K562 (cell line): ENCODE data around the gene CLIC1. TPM values are rescaled to one million over a fixed set of nuclear protein-coding genes. Genes with fewer than 3 reads are reported as not detected.

Experiments used
- ATAC-seq: fragments of 200-7000 bp; cut with Tn5 transposase; 3 replicates; pipeline ENCODE4 v1.9.1; 2020; ENCODE audit warnings: moderate library complexity
- BruUV-seq: library from RNA; stranded (reverse); fragments of 400-500 nt; replicated peaks from 2 replicates; lab custom pipeline; 2021; lab: Mats Ljungman, UMichigan
- CTCF ChIA-PET: fragments of 300-600 bp; formaldehyde crosslinking; extraction: SDS; loops from one replicate; lab custom pipeline; 2021; ENCODE audit warnings: low intra/inter-chr PET ratio; lab: Yijun Ruan, JAX
- POLR2A ChIA-PET: fragments of 300-600, 350-650 bp; sonication (Branson Sonifier 250); formaldehyde crosslinking; extraction: SDS; loops from one replicate; lab custom pipeline; 2021; ENCODE audit warnings: antibody characterized with exemption, inconsistent platforms; lab: Yijun Ruan, JAX
- DNase-seq, 4 experiments: peaks; one replicate each; pipeline versions ENCODE4 v3.0.0 to v3.0.0-alpha.2; 2011 to 2018; ENCODE audit warnings: low spot score in 3 of 4, mixed read lengths in 3 of 4; ENCODE audit errors: extremely low read depth in 1 of 4
- FAIRE-seq: peaks from 2 replicates; lab custom pipeline; 2011; peaks lifted over from hg19 to GRCh38; lab: Jason Lieb, UNC
- H2AFZ ChIP-seq: 2 replicates; pipeline ENCODE4 v1.6.0; 2011; ENCODE audit warnings: low read depth, low read length, control low read depth, inconsistent platforms
- H3K27ac ChIP-seq: fragments of 200-600 bp; 3 replicates; pipeline ENCODE4 v1.8.0; 2011; ENCODE audit warnings: low read depth, mild to moderate bottlenecking, control low read depth, inconsistent platforms, low read length, moderate library complexity, mixed read lengths; ENCODE audit errors: extremely low read depth
- H3K27me3 ChIP-seq, 2 experiments: fragments of 300-600 bp in 1 of 2; 2 replicates in 1 of 2; 3 replicates in 1 of 2; pipeline versions ENCODE4 v1.6.0 to v1.8.0; 2011; ENCODE audit warnings: inconsistent platforms in 2 of 2, low read length in 2 of 2, mild to moderate bottlenecking in 1 of 2, mixed read lengths in 1 of 2, moderate library complexity in 1 of 2; ENCODE audit not compliant: control insufficient read depth in 2 of 2, insufficient read depth in 2 of 2
- H3K36me3 ChIP-seq: fragments of 300-600 bp; 3 replicates; pipeline ENCODE4 v1.8.0; 2011; ENCODE audit warnings: mild to moderate bottlenecking, low read length, inconsistent platforms; ENCODE audit not compliant: control insufficient read depth, insufficient read depth
- H3K4me1 ChIP-seq, 2 experiments: fragments of 200-600 bp in 1 of 2; replicated peaks in 1 of 2; 2 replicates in 1 of 2; 3 replicates in 1 of 2; pipeline versions ENCODE4 v1.5.1 to v1.8.0; 2011; ENCODE audit warnings: inconsistent platforms in 2 of 2, low read length in 2 of 2, mild to moderate bottlenecking in 1 of 2, mixed read lengths in 1 of 2, moderate library complexity in 1 of 2; ENCODE audit not compliant: control insufficient read depth in 2 of 2, insufficient read depth in 2 of 2
- H3K4me2 ChIP-seq: 2 replicates; pipeline ENCODE4 v1.6.1; 2011; ENCODE audit warnings: low read length, control low read depth, inconsistent platforms, mixed read lengths; ENCODE audit not compliant: insufficient read depth
- H3K4me3 ChIP-seq: fragments of 200-600 bp; sonication (generic), shearing (Covaris generic); 2 replicates; pipeline ENCODE4 v1.5.1; 2016; ENCODE audit warnings: control low read depth, inconsistent platforms
- H3K79me2 ChIP-seq: fragments of 200-600 bp; 3 replicates; pipeline ENCODE4 v1.8.0; 2011; ENCODE audit warnings: low read length, inconsistent platforms; ENCODE audit not compliant: control insufficient read depth, insufficient read depth
- H3K9ac ChIP-seq, 2 experiments: 2 replicates each; pipeline versions ENCODE4 v1.6.0 to v1.6.1; 2011; ENCODE audit warnings: low read depth in 2 of 2, low read length in 2 of 2, control low read depth in 1 of 2, inconsistent platforms in 1 of 2, mild to moderate bottlenecking in 1 of 2, mixed read lengths in 1 of 2; ENCODE audit not compliant: insufficient read depth in 1 of 2
- H3K9me1 ChIP-seq: one replicate; pipeline ENCODE4 v1.6.0; 2011; ENCODE audit warnings: inconsistent platforms, mild to moderate bottlenecking, low read length, moderate library complexity; ENCODE audit not compliant: control insufficient read depth, insufficient read depth
- H3K9me3 ChIP-seq: replicated peaks from 2 replicates; pipeline ENCODE4 v1.5.1; 2011; ENCODE audit warnings: low read depth, low read length, inconsistent platforms; ENCODE audit not compliant: control insufficient read depth, insufficient read depth
- H4K20me1 ChIP-seq: replicated peaks from 2 replicates; pipeline ENCODE4 v1.6.1; 2011; ENCODE audit warnings: low read length, inconsistent platforms, mixed read lengths; ENCODE audit not compliant: control insufficient read depth, insufficient read depth
- BMI1 ChIP-seq: fragments of 150-350 bp; IDR thresholded peaks from 2 replicates; pipeline ENCODE4 v1.6.1; 2014; ENCODE audit warnings: low read length
- CCAR2 ChIP-seq: fragments of 200-400 bp; formaldehyde crosslinking; IDR thresholded peaks from 2 replicates; pipeline ENCODE4 v1.6.1; 2017; ENCODE audit warnings: mild to moderate bottlenecking, low read depth, low read length
- CREB1 ChIP-seq, 2 experiments: sonication (generic) in 1 of 2; formaldehyde crosslinking in 1 of 2; IDR thresholded peaks; 2 replicates each; pipeline versions ENCODE4 v1.6.1 to v1.8.0; 2012 to 2022; ENCODE audit warnings: inconsistent platforms in 1 of 2, mild to moderate bottlenecking in 1 of 2, missing genetic modification reagents in 1 of 2, moderate library complexity in 1 of 2
- DDX20 ChIP-seq: fragments of 450-650 bp; IDR thresholded peaks from 2 replicates; pipeline ENCODE4 v1.6.1; 2016; ENCODE audit warnings: missing genetic modification characterization, low read depth, mild to moderate bottlenecking, missing compliant biosample characterization, moderate library complexity
- ELF1 ChIP-seq: fragments of 200-800 bp; sonication (Bioruptor generic); IDR thresholded peaks from 2 replicates; pipeline ENCODE4 v1.6.1; 2016; ENCODE audit warnings: missing genetic modification characterization, missing compliant biosample characterization
- FOXA3 ChIP-seq, 2 experiments: fragments of 450-650 bp in 1 of 2; sonication (generic) in 1 of 2; formaldehyde crosslinking; IDR thresholded peaks in 1 of 2; conservative IDR thresholded peaks in 1 of 2; 2 replicates each; pipeline versions ENCODE4 v1.4.0 to v1.8.0; 2020 to 2022; ENCODE audit warnings: mild to moderate bottlenecking in 2 of 2, missing genetic modification reagents in 1 of 2
- HDAC6 ChIP-seq: IDR thresholded peaks from 2 replicates; pipeline ENCODE4 v1.6.1; 2012; ENCODE audit warnings: low read depth, mild to moderate bottlenecking, control low read depth, inconsistent platforms, low read length, moderate library complexity
- JUN ChIP-seq, 2 experiments: sonication (generic) in 1 of 2; formaldehyde crosslinking in 1 of 2; IDR thresholded peaks; 2 replicates each; pipeline versions ENCODE4 v1.6.1 to v1.8.0; 2012 to 2022; ENCODE audit warnings: borderline replicate concordance in 2 of 2, mild to moderate bottlenecking in 2 of 2, improper control_type of control experiment in 1 of 2, low read depth in 1 of 2, low read length in 1 of 2, missing genetic modification reagents in 1 of 2
- KLF1 ChIP-seq: fragments of 450-650 bp; IDR thresholded peaks from 2 replicates; pipeline ENCODE4 v1.6.1; 2016; ENCODE audit warnings: missing genetic modification characterization, missing compliant biosample characterization
- MAZ ChIP-seq, 2 experiments: fragments of 450-650 bp in 1 of 2; sonication (generic) in 1 of 2; formaldehyde crosslinking; IDR thresholded peaks in 1 of 2; conservative IDR thresholded peaks in 1 of 2; 2 replicates each; pipeline versions ENCODE4 v1.4.0 to v1.5.0; 2020; ENCODE audit warnings: mild to moderate bottlenecking in 1 of 2, missing genetic modification reagents in 1 of 2
- NCOA6 ChIP-seq: fragments of 450-650 bp; IDR thresholded peaks from 2 replicates; pipeline ENCODE4 v1.6.1; 2017; ENCODE audit warnings: mild to moderate bottlenecking
- RAD21 ChIP-seq, 2 experiments: fragments of 250-450 bp in 1 of 2; fragments of 450-650 bp in 1 of 2; sonication (Bioruptor Pico) in 1 of 2; formaldehyde crosslinking in 1 of 2; IDR thresholded peaks in 1 of 2; conservative IDR thresholded peaks in 1 of 2; 2 replicates each; pipeline versions ENCODE4 v1.4.0 to v1.8.0; 2020 to 2022; ENCODE audit warnings: mild to moderate bottlenecking in 2 of 2, moderate library complexity in 1 of 2
- USF1 ChIP-seq: sonication (generic); formaldehyde crosslinking; IDR thresholded peaks from 2 replicates; pipeline ENCODE4 v1.9.0; 2022; ENCODE audit warnings: mild to moderate bottlenecking, missing genetic modification reagents
- USF2 ChIP-seq: sonication (generic); formaldehyde crosslinking; IDR thresholded peaks from 2 replicates; pipeline ENCODE4 v1.5.0; 2020; ENCODE audit warnings: missing genetic modification reagents
- ZNF143 ChIP-seq: sonication (generic); formaldehyde crosslinking; IDR thresholded peaks from 2 replicates; pipeline ENCODE4 v1.9.0; 2022; ENCODE audit warnings: mild to moderate bottlenecking, missing genetic modification reagents
- WGBS: fragments of 100-300 bp; shearing (Covaris generic); methylation state at CpG from one replicate; pipeline ENCODE4 v1.1.6; 2016; ENCODE audit warnings: low coverage, mixed read lengths; ENCODE audit not compliant: insufficient coverage; ENCODE audit errors: missing lambda C conversion rate; 5-methylcytosine and 5-hydroxymethylcytosine counted together
- in situ Hi-C: fragments of 300-500 bp; cut with MboI; formaldehyde crosslinking; loops from 4 replicates; pipeline ENCODE4 v1.15.0; 2018; ENCODE audit warnings: inconsistent platforms, mixed read lengths
- intact Hi-C: fragments of 100-400 bp; cut with micrococcal nuclease; formaldehyde crosslinking; loops from 2 replicates; pipeline ENCODE4 v1.14.2; 2022
- polyA plus RNA-seq, 8 experiments: library from polyadenylated mRNA; depleted of rRNA in 4 of 8; stranded (reverse) in 5 of 8; unstranded in 3 of 8; fragments of >200 nt; fragmentation: Nextera tagmentation in 2 of 8; fragmentation: Illumina TruSeq in 1 of 8; extraction: Ambion mirVana in 2 of 8; extraction: Trizol in 1 of 8; gene quantifications; 2 replicates each; pipeline versions ENCODE4 v1.2.1 to v1.2.3, GENCODE V29; 2011 to 2014; ENCODE audit warnings: inconsistent platforms in 1 of 8, missing spikeins in 1 of 8
- total RNA-seq, 7 experiments: library from RNA; depleted of rRNA in 6 of 7; stranded (reverse); fragments of >200 nt in 6 of 7; fragmentation: Illumina TruSeq in 2 of 7; extraction: Trizol in 2 of 7; gene quantifications; 2 replicates each; pipeline versions ENCODE4 v1.2.1 to v1.2.3, GENCODE V29; 2011 to 2021; ENCODE audit warnings: low replicate concordance in 1 of 7

Gene CLIC1
- total and polyA plus RNA-seq, 9 of the 15 experiments (the other 6 are each of a cell fraction or from before 2014, with no cell fraction given), result 1,267 to 2,419 (median 1,808) TPM

DNA sequence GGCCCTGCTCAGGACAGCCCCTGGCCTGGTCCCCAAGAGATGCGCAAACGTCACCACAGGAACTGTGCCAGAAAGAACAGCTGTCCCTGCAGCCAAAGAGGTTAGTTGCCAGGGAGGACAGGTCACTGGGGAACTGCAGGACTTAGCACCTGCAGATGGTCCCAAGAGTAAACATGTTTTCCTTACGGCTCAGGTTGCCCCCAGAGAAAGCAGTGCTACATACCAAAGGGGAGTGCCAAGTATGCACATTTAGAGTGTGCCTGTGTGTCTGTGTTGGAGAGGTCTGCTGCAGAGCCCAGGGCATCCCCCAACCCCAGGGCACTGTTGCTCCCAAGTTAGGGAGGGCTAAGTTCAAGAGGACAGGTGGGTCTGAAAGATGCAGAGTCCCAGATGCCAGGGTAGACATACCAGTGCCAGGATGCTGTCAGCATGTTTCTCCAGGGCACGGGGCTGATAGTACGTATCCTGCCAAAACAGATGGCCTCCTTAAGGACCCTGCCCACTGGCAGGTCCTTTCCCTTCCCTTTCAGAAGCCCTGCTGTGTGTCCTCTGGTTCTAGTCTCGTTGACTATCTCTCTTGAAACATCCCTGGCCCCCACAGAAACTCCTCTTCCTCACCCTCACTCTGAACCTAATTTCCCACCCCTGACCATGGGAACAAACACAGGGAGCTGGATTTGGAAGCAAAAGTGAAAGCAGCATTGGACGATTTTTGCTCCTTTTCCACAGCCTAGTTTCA lies 34.5 kb downstream of the CLIC1 start:
- WGBS, result 42% methylated on average over 7 of the region's 7 CpGs
- in situ Hi-C loops, result no loop called here
- Histone ChIP-seq H3K9ac (peak overlapping the region; percentile 93 to 96), H3K4me3 (peak overlapping the region; percentile 68), H3K4me1 (peaks cover 22 to 30% of the 10 kb centered on the region in 2 experiments), H3K36me3 (peaks cover 46% of the 10 kb centered on the region), H3K27me3 (no peaks in the 10 kb centered on the region), H4K20me1 (no peaks in the 10 kb centered on the region; the same call in 1 of the 2 replicates), H3K27ac (peak overlapping the region; percentile 93), H3K4me2 (peak overlapping the region; percentile 87), H2AFZ (peak overlapping the region; percentile 91), H3K79me2 (peaks cover 54% of the 10 kb centered on the region), H3K9me3 (no peaks in the 10 kb centered on the region), H3K9me1 (peaks cover 5% of the 10 kb centered on the region)
- BruUV-seq, result TSS peak; percentile 60
- no peak for FAIRE-seq
- intact Hi-C loops, result loop anchor here (2.0 kb wide), 1 partner anchor 37 kb away; the partner anchor contains the start of gene GPANK1
- no peak for DNase-seq
- no peak for ATAC-seq
- ChIA-PET CTCF (interaction anchor here (1.2 kb wide), 1 partner anchor 12 kb away, joined by 3 read pairs; no protein-coding TSS in a partner anchor), POLR2A (interaction anchor here (0.7 to 9.7 kb wide), 16 partner anchors 10 to 137 kb away, joined by 3 to 158 read pairs (median 10); partner anchors contain the start of genes CSNK2B, GPANK1, LY6G6C and LY6G6D)
- TF ChIP-seq HDAC6 (0 out of 2 replicates have a peak, but pooled peaks have one; percentile 60), NCOA6 (no peak), ELF1 (tag) (no peak), MAZ (CRISPR knock-in tag; conservative IDR thresholded peaks at IDR 0.05 in 1 of 2, IDR thresholded peaks at IDR 0.05 in 1 of 2) (no peak; a peak in 1 of 4 replicates), CREB1 (IDR thresholded peaks at IDR 0.05) (no peak), CREB1 (CRISPR knock-in tag; IDR thresholded peaks at IDR 0.05) (0 out of 2 replicates have a peak, but pooled peaks have one; percentile 35), FOXA3 (CRISPR knock-in tag; conservative IDR thresholded peaks at IDR 0.05 in 1 of 2, IDR thresholded peaks at IDR 0.05 in 1 of 2) (peak in 1 of 2 experiments; percentile 75; a peak in 1 of 4 replicates), KLF1 (tag) (no peak), DDX20 (tag) (no peak), USF1 (CRISPR knock-in tag) (peak; percentile 62; the same call in 1 of the 2 replicates), CCAR2 (no peak), RAD21 (CRISPR knock-in tag; conservative IDR thresholded peaks at IDR 0.05 in 1 of 2, IDR thresholded peaks at IDR 0.05 in 1 of 2) (no peak), JUN (IDR thresholded peaks at IDR 0.05; ENCODE audit: borderline replicate concordance, low read depth, low read length) (no peak), JUN (CRISPR knock-in tag; IDR thresholded peaks at IDR 0.05; ENCODE audit: borderline replicate concordance) (peak; percentile 89; the same call in 1 of the 2 replicates), BMI1 (0 out of 2 replicates have a peak, but pooled peaks have one; percentile 45), USF2 (CRISPR knock-in tag) (no peak), ZNF143 (CRISPR knock-in tag) (peak; percentile 56; the same call in 1 of the 2 replicates)
